Neuronal stem cell (in vitro differentiated cells): ENCODE results near the gene GOLGA6L10.
"Not testable (repeated sequence)": the region's sequence is repeated elsewhere in the genome, so short reads cannot be mapped to it uniquely, and the experiment has no call there.

Experiments
- DNase-seq: peaks from one replicate; pipeline ENCODE4 v3.0.0-alpha.2; 2013; ENCODE audit warnings: low spot score
- H2AFZ ChIP-seq: one replicate; pipeline ENCODE4 v1.6.1; 2013; ENCODE audit warnings: mild to moderate bottlenecking, low read length, inconsistent platforms
- H2AK5ac ChIP-seq: 2 replicates; pipeline ENCODE4 v1.6.1; 2013; ENCODE audit warnings: low read depth, mild to moderate bottlenecking, inconsistent platforms, low read length, moderate library complexity, mixed read lengths
- H2BK120ac ChIP-seq: 2 replicates; pipeline ENCODE4 v1.6.1; 2013; ENCODE audit warnings: low read depth, mild to moderate bottlenecking, inconsistent platforms, low read length, moderate library complexity, mixed read lengths
- H2BK12ac ChIP-seq: one replicate; pipeline ENCODE4 v1.6.1; 2013; ENCODE audit warnings: low read length, inconsistent platforms
- H2BK15ac ChIP-seq: 2 replicates; pipeline ENCODE4 v1.6.1; 2013; ENCODE audit warnings: mild to moderate bottlenecking, low read length, inconsistent platforms, mixed read lengths
- H2BK5ac ChIP-seq: one replicate; pipeline ENCODE4 v1.6.1; 2013; ENCODE audit warnings: inconsistent platforms, mild to moderate bottlenecking, low read length, moderate library complexity
- H3K14ac ChIP-seq: one replicate; pipeline ENCODE4 v1.6.1; 2013; ENCODE audit warnings: low read length, inconsistent platforms
- H3K18ac ChIP-seq: 2 replicates; pipeline ENCODE4 v1.6.1; 2013; ENCODE audit warnings: low read length, inconsistent platforms
- H3K23ac ChIP-seq: 2 replicates; pipeline ENCODE4 v1.6.1; 2013; ENCODE audit warnings: low read depth, mild to moderate bottlenecking, mixed read lengths, low read length, inconsistent platforms; ENCODE audit not compliant: poor library complexity
- H3K27ac ChIP-seq: replicated peaks from 3 replicates; pipeline ENCODE4 v1.5.1; 2013; ENCODE audit warnings: low read length, inconsistent platforms
- H3K27me3 ChIP-seq, 3 experiments: 2 replicates each; pipeline ENCODE4 v1.6.1; 2013; ENCODE audit warnings: low read length in 3 of 3, mild to moderate bottlenecking in 2 of 3, inconsistent platforms in 1 of 3, low read depth in 1 of 3, mixed read lengths in 1 of 3, moderate library complexity in 1 of 3; ENCODE audit not compliant: control insufficient read depth in 3 of 3, insufficient read depth in 3 of 3
- H3K36me3 ChIP-seq, 2 donors: replicated peaks in 1 of 2; 2 replicates each; pipeline ENCODE4 v1.6.1; 2013; ENCODE audit warnings: low read length in 2 of 2; ENCODE audit not compliant: control insufficient read depth in 2 of 2, insufficient read depth in 2 of 2
- H3K4ac ChIP-seq: 2 replicates; pipeline ENCODE4 v1.6.1; 2013; ENCODE audit warnings: inconsistent platforms, mild to moderate bottlenecking, low read length, moderate library complexity
- H3K4me1 ChIP-seq, 2 donors: 1 replicate in 1 of 2; 2 replicates in 1 of 2; pipeline ENCODE4 v1.6.1; 2013; ENCODE audit warnings: low read length in 2 of 2, low read depth in 1 of 2; ENCODE audit not compliant: control insufficient read depth in 2 of 2, insufficient read depth in 1 of 2
- H3K4me2 ChIP-seq: one replicate; pipeline ENCODE4 v1.6.1; 2013; ENCODE audit warnings: mild to moderate bottlenecking, low read length, inconsistent platforms; ENCODE audit not compliant: insufficient read depth, poor library complexity, severe bottlenecking
- H3K4me3 ChIP-seq, 2 donors: 2 replicates each; pipeline ENCODE4 v1.5.1; 2013; ENCODE audit warnings: low read length in 2 of 2, mild to moderate bottlenecking in 2 of 2, inconsistent platforms in 1 of 2, moderate library complexity in 1 of 2
- H3K79me1 ChIP-seq: one replicate; pipeline ENCODE4 v1.6.1; 2013; ENCODE audit warnings: low read depth, mild to moderate bottlenecking, inconsistent platforms, low read length, moderate library complexity
- H3K9ac ChIP-seq: one replicate; pipeline ENCODE4 v1.6.1; 2013; ENCODE audit warnings: mild to moderate bottlenecking, low read depth, low read length, inconsistent platforms; ENCODE audit not compliant: poor library complexity
- H3K9me3 ChIP-seq, 2 donors: replicated peaks in 1 of 2; 2 replicates each; pipeline versions ENCODE3 to v1.6.1; 2013; ENCODE audit warnings: low read length in 2 of 2, mild to moderate bottlenecking in 2 of 2, inconsistent platforms in 1 of 2, low read depth in 1 of 2, mixed read lengths in 1 of 2, moderate library complexity in 1 of 2; ENCODE audit not compliant: control insufficient read depth in 2 of 2, insufficient read depth in 1 of 2
- H4K8ac ChIP-seq: one replicate; pipeline ENCODE4 v1.6.1; 2013; ENCODE audit warnings: low read depth, mild to moderate bottlenecking, inconsistent platforms, low read length, moderate library complexity
- H4K91ac ChIP-seq: one replicate; pipeline ENCODE4 v1.6.1; 2013; ENCODE audit warnings: low read length, low read depth, mild to moderate bottlenecking, inconsistent platforms; ENCODE audit not compliant: poor library complexity
- WGBS, 2 donors: extraction: QIAGEN DNeasy Blood & Tissue Kit; methylation state at CpG; one replicate each; pipeline ENCODE4 v1.1.7; 2013; ENCODE audit warnings: missing lambda C conversion rate in 2 of 2, mixed read lengths in 1 of 2; ENCODE audit not compliant: insufficient read length in 2 of 2, insufficient replicate concordance in 1 of 2; ENCODE audit errors: extremely low coverage in 2 of 2; 5-methylcytosine and 5-hydroxymethylcytosine counted together

GOLGA6L10 gene

DNA sequence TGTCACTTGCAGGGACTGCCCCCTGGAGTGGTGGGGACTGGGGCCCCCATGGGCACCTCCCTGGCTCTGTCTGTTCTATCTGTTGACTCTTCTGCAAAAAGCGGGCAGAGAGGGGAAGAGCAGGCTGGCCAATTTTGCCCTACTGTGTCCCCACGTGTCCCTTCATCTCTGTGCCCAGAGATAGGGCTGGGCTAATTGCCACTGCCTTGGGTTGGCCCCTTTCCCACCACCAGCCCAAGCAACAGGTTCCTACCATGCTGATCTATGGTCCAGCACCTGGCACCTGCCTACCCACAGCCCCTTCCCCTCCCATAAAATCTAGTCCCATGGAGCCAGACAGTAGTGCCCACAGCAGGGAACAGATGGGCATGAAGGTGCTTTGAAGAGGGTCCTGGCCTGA, 14.3 kb downstream of the GOLGA6L10 start:
- not testable (repeated sequence) for H3K4me3 ChIP-seq, H3K4ac ChIP-seq, H2BK5ac ChIP-seq, DNase-seq, H3K9ac ChIP-seq, H3K14ac ChIP-seq, H4K91ac ChIP-seq, H3K4me2 ChIP-seq, H2AFZ ChIP-seq, H3K9me3 ChIP-seq, H2BK120ac ChIP-seq, H3K4me1 ChIP-seq, H3K36me3 ChIP-seq, H2AK5ac ChIP-seq, H2BK12ac ChIP-seq, H2BK15ac ChIP-seq, H3K18ac ChIP-seq, H3K79me1 ChIP-seq, H3K23ac ChIP-seq, H3K27ac ChIP-seq, H4K8ac ChIP-seq, H3K27me3 ChIP-seq
- no CpG with 5 or more reads among the region's 2 CpGs for WGBS, 2 donors

DNA sequence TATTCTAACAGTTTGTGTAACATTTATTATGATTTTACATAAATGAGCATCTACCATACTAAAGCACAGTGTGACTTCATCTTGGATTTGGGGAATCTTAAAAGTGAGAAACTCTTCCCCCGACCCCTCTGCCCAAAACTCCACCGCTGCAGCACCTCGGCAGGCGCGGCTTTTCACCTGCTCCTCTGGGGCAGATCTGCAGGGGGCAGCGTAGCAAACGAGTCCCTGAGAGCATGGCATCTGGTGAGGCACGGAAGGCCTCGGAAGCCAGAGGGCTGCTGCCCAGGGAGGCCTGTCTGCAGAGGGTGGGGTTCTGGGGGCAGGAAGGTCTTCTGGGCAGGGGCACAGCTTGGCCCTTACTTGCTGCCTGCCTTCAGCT, 14.7 kb downstream of the GOLGA6L10 start:
- H3K18ac ChIP-seq, H3K27me3 ChIP-seq, H3K4me3 ChIP-seq, H2AK5ac ChIP-seq, H4K91ac ChIP-seq, H3K9ac ChIP-seq, H4K8ac ChIP-seq, H3K9me3 ChIP-seq, H2BK120ac ChIP-seq, H3K79me1 ChIP-seq, H3K4me1 ChIP-seq, H2AFZ ChIP-seq, DNase-seq, H2BK12ac ChIP-seq, H3K4ac ChIP-seq, H3K14ac ChIP-seq, H3K4me2 ChIP-seq, H2BK5ac ChIP-seq, H3K36me3 ChIP-seq, H3K23ac ChIP-seq, H2BK15ac ChIP-seq, H3K27ac ChIP-seq: not testable (repeated sequence)
- WGBS, 2 donors: no CpG with 5 or more reads among the region's 9 CpGs

- not testable (repeated sequence) for H3K36me3 ChIP-seq, H2AFZ ChIP-seq, H3K23ac ChIP-seq, H3K9ac ChIP-seq, H2BK120ac ChIP-seq, H3K18ac ChIP-seq, H2BK5ac ChIP-seq, H3K4me2 ChIP-seq, H3K4ac ChIP-seq, H3K79me1 ChIP-seq, H3K4me3 ChIP-seq, H3K27me3 ChIP-seq, H3K14ac ChIP-seq, H3K9me3 ChIP-seq, H2BK15ac ChIP-seq, H2AK5ac ChIP-seq, H4K8ac ChIP-seq, H4K91ac ChIP-seq, DNase-seq, H3K27ac ChIP-seq, H2BK12ac ChIP-seq, H3K4me1 ChIP-seq
- WGBS, 2 donors: no CpG with 5 or more reads among the region's 43 CpGs
These were observed 15.4 kb downstream of the GOLGA6L10 start for GRCh38 chr15:82333603-82334553.

DNA sequence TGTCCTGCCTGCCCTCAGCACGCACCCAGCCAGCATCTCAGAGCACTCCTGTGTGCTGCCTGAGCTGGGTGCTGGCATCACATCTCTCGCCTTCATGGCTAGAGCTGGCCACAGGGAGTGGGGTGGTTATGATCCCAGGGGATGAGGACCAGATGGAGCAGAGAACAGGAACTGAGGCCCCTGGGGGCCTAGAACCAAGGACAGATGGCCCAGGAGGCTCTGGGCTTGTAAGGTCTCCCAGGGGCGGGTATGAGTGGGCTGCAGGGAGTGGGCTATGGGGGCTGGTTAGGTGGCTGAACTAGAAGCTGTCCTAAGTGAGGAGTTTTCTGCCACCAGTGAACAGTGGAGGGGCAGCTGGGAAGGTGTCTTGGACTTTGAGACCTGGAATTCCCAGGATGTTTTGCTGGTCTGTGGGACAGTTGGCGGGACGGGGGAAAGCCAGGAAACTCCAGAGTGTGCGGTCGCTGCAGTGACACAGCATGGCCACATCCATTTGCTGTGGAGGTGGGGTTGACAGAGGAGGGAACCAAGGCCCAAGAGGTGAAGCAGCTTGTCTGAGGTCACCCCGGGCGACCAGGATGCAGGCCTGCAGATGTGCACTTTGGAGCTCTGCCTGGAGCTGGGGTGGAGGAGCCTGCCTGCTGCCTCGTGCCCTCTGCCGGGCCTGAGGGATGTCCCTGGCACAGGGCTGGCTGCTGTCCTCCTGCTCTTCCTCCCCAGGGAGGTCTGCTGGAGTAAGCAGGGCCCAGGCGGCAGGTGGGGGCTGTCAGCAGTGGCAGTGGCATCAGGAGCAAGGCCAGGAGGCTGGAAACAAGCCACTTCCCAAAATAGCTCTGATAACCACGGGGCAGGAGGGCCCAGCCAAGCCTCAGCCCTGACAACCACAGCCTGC, 16.3 kb downstream of the GOLGA6L10 start:
- not testable (repeated sequence) for DNase-seq, H3K79me1 ChIP-seq

More for the DNA sequence above, 16.3 kb downstream of the GOLGA6L10 start:
- H4K8ac ChIP-seq, H3K4ac ChIP-seq, H2BK120ac ChIP-seq, H3K23ac ChIP-seq, H3K27ac ChIP-seq, H3K36me3 ChIP-seq, H3K9ac ChIP-seq, H3K27me3 ChIP-seq, H3K18ac ChIP-seq, H3K4me2 ChIP-seq, H2AFZ ChIP-seq, H4K91ac ChIP-seq, H2AK5ac ChIP-seq, H2BK15ac ChIP-seq, H3K14ac ChIP-seq, H3K4me3 ChIP-seq, H2BK5ac ChIP-seq, H2BK12ac ChIP-seq, H3K9me3 ChIP-seq, H3K4me1 ChIP-seq: not testable (repeated sequence)
- no CpG with 5 or more reads among the region's 13 CpGs for WGBS, 2 donors
